Ovary (tissue), 3 donors: ENCODE measurements around the gene NIPAL1.

ENCODE experiments used
- POLR2A ChIP-seq: fragments of 450-650 bp; IDR thresholded peaks from one replicate; pipeline ENCODE4 v1.6.1; 2017; ENCODE audit warnings: antibody characterized with exemption, mild to moderate bottlenecking, moderate library complexity
- TF ChIP-seq, protein P1 (sequence below), 3 donors: fragments of 450-650 bp in 2 of 3; fragments of 200-600 bp in 1 of 3; IDR thresholded peaks; one replicate each; pipeline versions ENCODE4 v1.5.1 to v1.8.0; 2016 to 2022; ENCODE audit warnings: antibody characterized with exemption in 3 of 3, mild to moderate bottlenecking in 1 of 3
- donor health status: DM: no; HTN: no; CAD: no.

DNA sequence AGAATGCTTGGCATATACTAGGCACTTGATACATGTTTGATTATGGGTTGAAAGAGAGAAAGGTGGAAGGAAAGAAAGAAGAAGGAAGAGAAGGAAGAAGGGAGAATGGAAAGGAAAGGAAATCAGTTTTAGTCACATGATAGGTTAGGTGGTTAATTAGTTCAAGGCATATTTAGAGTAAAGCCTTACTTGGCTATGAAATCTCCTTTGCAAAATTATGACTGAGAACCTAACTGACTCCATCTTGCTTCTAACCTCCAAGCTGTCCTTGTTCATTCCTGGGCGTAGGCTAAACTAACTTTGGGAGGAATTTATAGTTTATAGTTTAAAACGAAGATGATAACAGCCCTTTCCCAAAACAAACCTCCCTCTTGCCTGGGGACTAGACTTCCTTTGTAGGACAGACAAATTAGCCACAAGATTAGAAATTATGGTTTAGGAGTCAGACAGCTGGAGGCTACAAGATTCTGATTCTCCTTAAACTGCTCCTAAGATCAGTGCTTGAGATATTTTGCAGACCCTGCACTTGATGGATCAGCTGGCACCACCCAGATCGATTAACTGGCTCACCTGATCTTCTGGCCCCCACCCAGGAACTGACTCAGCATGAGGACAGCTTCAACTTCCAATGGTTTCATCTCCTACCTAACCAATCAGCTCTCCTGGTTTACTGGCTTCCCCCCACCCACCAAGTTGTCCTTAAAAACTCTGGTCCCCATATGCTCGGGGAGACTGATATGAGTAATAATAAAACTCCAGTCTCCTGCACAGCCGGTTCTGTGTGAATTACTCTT, 62.5 kb downstream of the NIPAL1 start:
- TF ChIP-seq, protein P1, sequence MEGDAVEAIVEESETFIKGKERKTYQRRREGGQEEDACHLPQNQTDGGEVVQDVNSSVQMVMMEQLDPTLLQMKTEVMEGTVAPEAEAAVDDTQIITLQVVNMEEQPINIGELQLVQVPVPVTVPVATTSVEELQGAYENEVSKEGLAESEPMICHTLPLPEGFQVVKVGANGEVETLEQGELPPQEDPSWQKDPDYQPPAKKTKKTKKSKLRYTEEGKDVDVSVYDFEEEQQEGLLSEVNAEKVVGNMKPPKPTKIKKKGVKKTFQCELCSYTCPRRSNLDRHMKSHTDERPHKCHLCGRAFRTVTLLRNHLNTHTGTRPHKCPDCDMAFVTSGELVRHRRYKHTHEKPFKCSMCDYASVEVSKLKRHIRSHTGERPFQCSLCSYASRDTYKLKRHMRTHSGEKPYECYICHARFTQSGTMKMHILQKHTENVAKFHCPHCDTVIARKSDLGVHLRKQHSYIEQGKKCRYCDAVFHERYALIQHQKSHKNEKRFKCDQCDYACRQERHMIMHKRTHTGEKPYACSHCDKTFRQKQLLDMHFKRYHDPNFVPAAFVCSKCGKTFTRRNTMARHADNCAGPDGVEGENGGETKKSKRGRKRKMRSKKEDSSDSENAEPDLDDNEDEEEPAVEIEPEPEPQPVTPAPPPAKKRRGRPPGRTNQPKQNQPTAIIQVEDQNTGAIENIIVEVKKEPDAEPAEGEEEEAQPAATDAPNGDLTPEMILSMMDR (IDR thresholded peaks at IDR 0.05), result no peak
- TF ChIP-seq POLR2A, result no peak
